Thymus (tissue), 14 donors: ENCODE data around the gene KLRC2. TPM values are rescaled to one million over a fixed set of nuclear protein-coding genes. Genes with fewer than 3 reads are reported as not detected.
"Not testable (repeated sequence)": the region's sequence is repeated elsewhere in the genome, so short reads cannot be mapped to it uniquely, and the experiment has no call there.

ENCODE experiments used
- DNase-seq, 9 donors: peaks; one replicate each; pipeline ENCODE4 v3.0.0-alpha.2; 2013; ENCODE audit warnings: low spot score in 9 of 9, low read depth in 6 of 9, missing footprints in 1 of 9
- H3K27ac ChIP-seq, 2 donors: one replicate each; pipeline ENCODE4 v1.5.1; 2013; ENCODE audit warnings: control low read depth in 1 of 2, low read depth in 1 of 2, low read length in 1 of 2, mild to moderate bottlenecking in 1 of 2, moderate library complexity in 1 of 2
- H3K27me3 ChIP-seq, 2 donors: one replicate each; pipeline ENCODE4 v1.5.1; 2013; ENCODE audit warnings: low read length in 1 of 2; ENCODE audit not compliant: control insufficient read depth in 2 of 2, insufficient read depth in 1 of 2
- H3K36me3 ChIP-seq, 2 donors: one replicate each; pipeline ENCODE4 v1.5.1; 2013; ENCODE audit warnings: low read length in 1 of 2, mild to moderate bottlenecking in 1 of 2, moderate library complexity in 1 of 2; ENCODE audit not compliant: control insufficient read depth in 2 of 2, insufficient read depth in 2 of 2
- H3K4me1 ChIP-seq, 2 donors: one replicate each; pipeline ENCODE4 v1.5.1; 2013; ENCODE audit warnings: low read length in 2 of 2; ENCODE audit not compliant: control insufficient read depth in 2 of 2, insufficient read depth in 2 of 2
- H3K4me3 ChIP-seq, 2 donors: one replicate each; pipeline ENCODE4 v1.5.1; 2013; ENCODE audit warnings: low read length in 2 of 2, control low read depth in 1 of 2, mild to moderate bottlenecking in 1 of 2
- H3K9me3 ChIP-seq, 2 donors: one replicate each; pipeline ENCODE4 v1.5.1; 2013; ENCODE audit warnings: low read length in 1 of 2, mild to moderate bottlenecking in 1 of 2; ENCODE audit not compliant: control insufficient read depth in 2 of 2, insufficient read depth in 1 of 2
- WGBS: extraction: QIAGEN DNeasy Blood & Tissue Kit; methylation state at CpG from one replicate; pipeline ENCODE4 v1.1.7; 2013; 5-methylcytosine and 5-hydroxymethylcytosine counted together
- long read RNA-seq, 10 donors: transcript quantifications; one replicate each; lab custom pipeline, GENCODE V29; 2026
- polyA plus RNA-seq: library from polyadenylated mRNA; stranded (reverse); fragments of 200-250 nt; gene quantifications from one replicate; pipeline ENCODE4 v1.2.3, GENCODE V29; 2013
- total RNA-seq: library from RNA; stranded (reverse); fragments of 120-200 nt; gene quantifications from one replicate; pipeline ENCODE4 v1.2.4, GENCODE V29; 2013
- donor health status: healthy.

The KLRC2 gene
- total RNA-seq: 10.8 TPM
- polyA plus RNA-seq: 1.2 TPM
- long read RNA-seq, donor 1: 0 reads
- long read RNA-seq, donor 2: 0 reads
- long read RNA-seq, donor 3, partial matches to known transcripts: 0 of 3 reads
- long read RNA-seq, donor 3, other reads (novel, unspliced or antisense): 0 of 3 reads
- long read RNA-seq, donor 4: 0 reads
- long read RNA-seq, donor 5, partial matches to known transcripts: 0 of 3 reads
- long read RNA-seq, donor 5, other reads (novel, unspliced or antisense): 0 of 3 reads
- long read RNA-seq, donor 6: 0 reads
- long read RNA-seq, donor 7: 0 reads
- long read RNA-seq, donor 8: 0 reads
- long read RNA-seq, donor 9: 0 reads
- long read RNA-seq, donor 10, partial matches to known transcripts: 0 of 1 reads
- long read RNA-seq, donor 10, other reads (novel, unspliced or antisense): 0 of 1 reads

- Histone ChIP-seq H3K4me3 (peak within 1 kb of the TSS in 1 of 2 donors; percentile 17), H3K27ac (peak within 1 kb of the TSS in 1 of 2 donors; percentile 3)
- H3K4me1 ChIP-seq, H3K9me3 ChIP-seq, H3K27me3 ChIP-seq, H3K36me3 ChIP-seq: not testable (repeated sequence)
- peak in 5 of 9 donors; percentile 18 to 75 (median 36) for DNase-seq
- 35% methylated on average over 3 of the region's 3 CpGs for WGBS
These were observed at the start of gene KLRC2 for GRCh38 chr12:10435816-10436215. KLRC2 (minus strand) TSS chr12:10436010; CDS start chr12:10435986, 24 bp downstream.

- H3K4me3 ChIP-seq, H3K9me3 ChIP-seq, H3K27ac ChIP-seq, H3K27me3 ChIP-seq, H3K36me3 ChIP-seq, H3K4me1 ChIP-seq, DNase-seq: not testable (repeated sequence)
- 73% methylated on average over 2 of the region's 2 CpGs for WGBS
These were observed 46.1 kb upstream of the KLRC2 start for GRCh38 chr12:10481901-10482300.

DNA sequence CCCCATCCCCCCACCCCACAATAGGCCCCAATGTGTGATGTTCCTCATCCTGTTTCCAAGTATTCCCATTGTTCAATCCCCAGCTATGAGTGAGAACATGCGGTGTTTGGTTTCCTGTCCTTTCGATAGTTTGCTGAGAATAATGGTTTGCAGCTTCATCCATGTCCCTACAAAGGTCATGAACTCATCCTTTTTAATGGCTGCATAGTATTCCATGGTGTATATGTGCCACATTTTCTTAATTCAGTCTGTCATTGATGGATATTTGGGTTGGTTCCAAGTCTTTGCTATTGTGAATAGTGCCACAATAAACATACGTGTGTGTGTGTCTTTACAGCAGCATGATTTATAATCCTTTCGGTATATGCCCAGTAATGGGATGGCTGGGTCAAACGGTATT, 37.0 kb upstream of the KLRC2 start:
- not testable (repeated sequence) for H3K9me3 ChIP-seq, H3K36me3 ChIP-seq, H3K4me3 ChIP-seq, H3K27ac ChIP-seq, DNase-seq, H3K4me1 ChIP-seq, H3K27me3 ChIP-seq
- WGBS: 97% methylated on average over 5 of the region's 5 CpGs

DNA sequence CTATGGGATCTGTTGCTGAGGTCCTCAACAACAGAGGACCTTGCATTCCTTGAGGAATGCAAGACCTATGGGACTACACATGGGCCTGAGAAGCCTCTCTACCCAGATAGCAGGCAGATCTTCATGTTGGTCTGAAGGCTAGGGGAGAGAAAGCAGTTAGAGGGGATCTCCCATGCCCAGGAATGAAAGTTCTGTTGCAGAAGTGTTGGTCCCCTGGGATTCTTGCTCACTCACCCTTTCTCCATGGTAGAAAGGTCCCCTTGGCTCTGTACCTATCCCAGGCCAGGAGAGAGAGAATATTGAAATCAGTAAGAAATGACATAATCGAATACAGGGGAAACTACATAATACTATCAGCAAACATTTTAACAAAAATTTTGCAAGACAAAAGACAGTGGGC, 33.9 kb upstream of the KLRC2 start:
- no peak for DNase-seq
- Histone ChIP-seq H3K4me1 (no peaks in the 10 kb centered on the region), H3K27me3 (no peaks in the 10 kb centered on the region), H3K9me3 (no peaks in the 10 kb centered on the region), H3K36me3 (no peaks in the 10 kb centered on the region), H3K27ac (no peak overlapping the region), H3K4me3 (no peak overlapping the region)
- WGBS: 98% methylated on average over 1 of the region's 1 CpG

DNA sequence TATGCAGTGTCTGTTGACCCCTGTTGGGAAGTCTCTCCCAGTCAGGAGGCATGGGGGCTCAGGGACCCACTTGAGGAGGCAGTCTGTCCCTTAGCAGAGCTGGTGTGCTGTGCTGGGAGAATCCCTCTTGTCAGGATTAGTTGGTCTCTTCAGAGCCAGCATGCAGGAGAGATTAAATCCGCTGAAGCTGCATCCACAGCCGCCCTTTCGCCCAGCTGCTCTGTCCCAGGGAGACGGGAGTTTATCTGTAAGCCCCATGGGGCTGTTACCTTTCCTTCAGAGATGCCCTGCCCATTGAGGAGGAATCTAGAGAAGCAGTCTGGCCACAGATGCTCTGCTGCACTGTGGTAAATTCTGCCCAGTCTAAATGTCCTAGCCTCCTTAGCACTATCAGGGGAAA, 30.5 kb upstream of the KLRC2 start:
- Histone ChIP-seq H3K9me3 (no peaks in the 10 kb centered on the region), H3K36me3 (no peaks in the 10 kb centered on the region), H3K27ac (no peak overlapping the region), H3K4me3 (no peak overlapping the region), H3K27me3 (no peaks in the 10 kb centered on the region), H3K4me1 (no peaks in the 10 kb centered on the region)
- DNase-seq: no peak
- WGBS: 99% methylated on average over 4 of the region's 4 CpGs

DNA sequence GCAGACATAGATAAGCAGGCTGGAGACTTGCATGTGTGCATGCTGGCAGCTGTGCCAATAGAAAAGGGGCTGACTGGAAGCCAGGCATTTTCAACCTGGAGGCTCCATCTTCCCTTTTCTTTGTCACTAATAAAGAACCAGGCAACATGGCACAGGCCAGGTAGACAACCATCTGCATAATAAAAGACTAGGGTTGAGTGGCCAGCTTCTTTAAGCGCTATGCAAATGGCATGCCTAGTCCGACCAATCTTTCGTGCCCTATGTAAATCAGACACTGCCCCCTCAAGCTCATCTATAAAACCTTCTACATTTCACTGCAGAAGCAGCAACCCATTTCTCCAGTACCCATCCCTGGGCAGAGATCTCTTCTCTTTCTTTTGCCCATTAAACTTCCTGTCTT, 21.9 kb upstream of the KLRC2 start:
- H3K4me3 ChIP-seq: no peak overlapping the region
- no peak for DNase-seq
- no peaks in the 10 kb centered on the region for H3K4me1 ChIP-seq
- WGBS: 97% methylated on average over 3 of the region's 3 CpGs
- H3K27ac ChIP-seq: no peak overlapping the region
- peaks cover 0 to 7% of the 10 kb centered on the region in 2 donors for H3K9me3 ChIP-seq
- no peaks in the 10 kb centered on the region for H3K27me3 ChIP-seq
- H3K36me3 ChIP-seq: no peaks in the 10 kb centered on the region

- no peak overlapping the region for H3K4me3 ChIP-seq
- DNase-seq: no peak
- no peaks in the 10 kb centered on the region for H3K4me1 ChIP-seq
- H3K9me3 ChIP-seq: peaks cover 0 to 7% of the 10 kb centered on the region in 2 donors
- no peak overlapping the region for H3K27ac ChIP-seq
- H3K36me3 ChIP-seq: no peaks in the 10 kb centered on the region
- 98% methylated on average over 2 of the region's 2 CpGs for WGBS
- H3K27me3 ChIP-seq: no peaks in the 10 kb centered on the region
These were observed 21.0 kb upstream of the KLRC2 start for GRCh38 chr12:10456856-10457255.

DNA sequence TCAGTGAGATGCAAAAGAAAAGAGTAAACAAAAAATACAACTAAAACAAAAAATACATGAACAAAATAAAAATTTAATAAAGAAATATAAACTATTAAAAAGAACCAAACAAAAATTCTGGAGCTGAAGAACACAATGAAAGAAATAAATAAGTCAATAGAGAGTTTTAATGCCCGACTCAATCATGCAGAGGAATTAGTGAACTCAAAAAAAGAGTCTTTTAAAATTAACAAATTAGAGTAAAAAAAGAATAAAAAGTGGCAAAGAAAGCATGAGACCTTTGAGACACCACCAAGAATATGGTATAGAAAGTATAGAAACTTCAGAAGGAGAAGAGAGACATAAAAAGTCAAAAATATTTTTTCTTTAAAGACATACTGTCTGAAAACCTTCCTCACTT, 20.0 kb upstream of the KLRC2 start:
- WGBS: 99% methylated on average over 1 of the region's 1 CpG

DNA sequence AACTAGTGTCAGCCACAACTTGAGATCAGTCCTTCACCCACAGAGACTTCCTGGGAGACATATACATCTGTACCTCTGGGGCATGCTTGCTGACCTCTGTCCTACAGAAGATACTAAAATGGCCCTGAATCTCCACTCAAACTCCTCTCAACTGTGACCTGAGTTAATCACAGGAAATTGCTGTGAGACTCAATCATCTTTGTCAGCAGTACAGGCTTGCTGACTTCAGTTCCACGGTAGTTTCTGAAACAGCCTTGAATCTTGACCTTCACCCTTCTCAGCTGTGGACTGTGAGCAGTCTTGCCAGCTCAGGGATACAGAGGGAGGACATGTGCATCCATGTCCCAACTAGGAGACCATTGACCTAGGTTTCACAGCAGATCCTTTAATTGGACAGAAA, 18.7 kb upstream of the KLRC2 start:
- 93% methylated on average over 1 of the region's 1 CpG for WGBS
- H3K9me3 ChIP-seq: peaks cover 0 to 7% of the 10 kb centered on the region in 2 donors
- H3K27ac ChIP-seq: no peak overlapping the region
- no peaks in the 10 kb centered on the region for H3K4me1 ChIP-seq
- H3K4me3 ChIP-seq: no peak overlapping the region
- H3K27me3 ChIP-seq: no peaks in the 10 kb centered on the region
- H3K36me3 ChIP-seq: no peaks in the 10 kb centered on the region
- no peak for DNase-seq

More for the DNA sequence above, 20.0 kb upstream of the KLRC2 start:
- no peak for DNase-seq
- Histone ChIP-seq H3K36me3 (no peaks in the 10 kb centered on the region), H3K4me3 (no peak overlapping the region), H3K4me1 (no peaks in the 10 kb centered on the region), H3K27ac (no peak overlapping the region), H3K27me3 (no peaks in the 10 kb centered on the region), H3K9me3 (peaks cover 0 to 7% of the 10 kb centered on the region in 2 donors)
